Activated gamma-delta T cell treated with anti-CD3 and anti-CD28 coated beads, Interleukin-2, amount 50 U/mL, for 16 hours (primary cell): ENCODE results near the gene BRF1.
"Not testable (repeated sequence)": the region's sequence is repeated elsewhere in the genome, so short reads cannot be mapped to it uniquely, and the experiment has no call there.

Source experiments
- DNase-seq: peaks from one replicate; pipeline ENCODE4 v3.0.0-alpha.2; 2020; ENCODE audit warnings: low read depth

The BRF1 gene

GRCh38 chr14:105332350-105332874 lies 31.6 kb upstream of the BRF1 start:
- no peak for DNase-seq

DNA sequence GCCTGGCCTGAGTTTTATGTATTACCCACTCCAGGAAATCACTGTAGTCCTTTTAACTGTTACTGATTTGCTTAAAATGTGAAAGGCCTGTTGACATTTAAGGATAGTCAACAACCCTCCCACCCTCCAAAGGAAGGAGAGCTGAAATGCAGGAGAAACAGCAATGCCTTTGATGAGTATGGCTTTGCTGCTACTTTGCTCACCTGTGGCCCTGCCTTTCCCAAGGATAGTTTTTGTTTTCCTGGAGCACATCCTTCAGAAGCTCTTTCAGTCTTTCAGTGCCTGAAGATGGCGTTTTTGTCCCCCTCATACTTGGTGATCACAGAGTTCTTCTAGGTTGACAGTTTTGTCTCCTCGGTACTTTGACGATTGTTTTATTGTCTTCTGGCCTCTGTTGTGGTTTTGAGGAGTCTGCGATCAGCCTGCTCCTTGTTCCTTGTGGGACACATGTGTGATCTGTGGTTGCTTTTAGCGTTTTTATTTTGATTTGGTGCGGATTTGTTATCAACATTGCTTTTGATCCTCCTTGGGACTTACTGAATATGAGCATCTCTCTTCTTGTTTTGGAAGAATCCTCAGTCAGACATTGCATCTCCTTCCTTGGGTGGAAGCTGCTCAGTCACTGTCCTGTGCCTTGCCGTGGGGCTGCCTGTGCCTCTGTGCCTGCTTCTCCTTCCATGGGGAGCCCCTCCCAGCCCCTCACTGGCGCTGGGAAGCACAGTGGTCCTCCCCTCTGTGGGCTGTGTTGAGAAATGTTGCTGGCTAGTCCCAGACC lies 31.0 kb upstream of the BRF1 start:
- DNase-seq = no peak

DNA sequence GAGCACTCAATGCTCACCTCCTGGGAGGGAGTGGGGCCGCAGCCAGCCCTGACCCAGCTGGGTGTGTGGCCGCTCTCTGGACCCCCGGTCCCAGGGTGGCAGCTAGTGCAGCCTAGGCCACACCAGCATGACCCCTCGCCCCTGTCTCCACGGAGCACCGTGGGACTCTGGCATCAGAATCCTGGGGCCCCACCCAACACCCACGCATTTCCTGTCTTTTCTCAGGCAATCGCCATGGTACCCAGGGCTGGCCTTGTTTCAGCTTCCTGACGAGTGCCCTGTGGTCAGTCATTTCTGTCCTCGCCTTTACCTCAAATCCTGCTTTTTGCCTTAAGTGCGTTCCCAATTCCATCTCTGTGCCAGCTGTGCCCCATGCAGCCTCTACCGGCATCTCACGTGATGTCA lies 29.7 kb upstream of the BRF1 start:
- DNase-seq = no peak

- no peak for DNase-seq
Observed at GRCh38 chr14:105329411-105330150, 28.8 kb upstream of the BRF1 start.

- DNase-seq = no peak
Observed at GRCh38 chr14:105328678-105329390, 28.0 kb upstream of the BRF1 start.

GRCh38 chr14:105328070-105328677 lies 27.4 kb upstream of the BRF1 start:
- DNase-seq = no peak

- DNase-seq = not testable (repeated sequence)
Observed at GRCh38 chr14:105327695-105328045, 26.9 kb upstream of the BRF1 start.

DNA sequence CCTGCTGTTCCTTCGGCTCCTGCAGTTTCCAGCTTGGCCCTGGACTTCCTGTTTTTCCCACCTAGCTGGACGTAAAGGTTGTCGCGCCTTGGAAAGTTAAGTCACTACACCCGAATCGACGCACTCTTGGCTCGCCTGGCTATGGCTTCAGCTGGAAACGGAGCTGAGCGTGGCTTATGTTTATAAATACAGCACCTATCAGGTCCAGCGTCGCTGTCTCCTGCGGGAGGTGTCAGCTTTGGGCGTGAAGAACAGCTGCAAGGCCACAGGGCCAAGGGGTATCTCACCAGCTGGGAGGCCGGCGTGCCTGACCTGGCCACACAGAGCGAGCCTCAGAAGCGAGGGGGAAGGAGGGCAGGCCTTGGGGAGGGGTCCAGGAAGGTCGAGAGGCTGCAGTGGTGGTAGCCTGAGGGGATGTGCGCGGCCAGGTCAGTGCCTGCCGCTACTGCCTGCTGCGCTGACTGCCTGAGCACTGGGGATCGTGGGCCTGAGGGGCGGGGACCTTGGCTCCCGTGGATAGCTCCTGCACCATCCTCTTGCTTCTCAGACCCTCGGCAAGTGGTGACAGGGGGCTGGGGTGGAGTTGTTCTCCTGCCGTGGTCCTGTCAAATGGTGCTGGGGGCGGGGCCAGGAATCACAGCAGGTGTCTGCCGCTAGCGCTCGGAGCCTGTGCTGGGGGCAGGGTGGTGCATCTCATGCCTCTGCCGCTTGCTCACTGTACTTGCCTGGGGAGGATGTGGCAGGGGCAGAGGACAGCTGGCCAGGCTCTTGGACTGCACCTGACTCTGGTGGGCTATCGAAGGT lies 26.3 kb upstream of the BRF1 start:
- no peak for DNase-seq

DNA sequence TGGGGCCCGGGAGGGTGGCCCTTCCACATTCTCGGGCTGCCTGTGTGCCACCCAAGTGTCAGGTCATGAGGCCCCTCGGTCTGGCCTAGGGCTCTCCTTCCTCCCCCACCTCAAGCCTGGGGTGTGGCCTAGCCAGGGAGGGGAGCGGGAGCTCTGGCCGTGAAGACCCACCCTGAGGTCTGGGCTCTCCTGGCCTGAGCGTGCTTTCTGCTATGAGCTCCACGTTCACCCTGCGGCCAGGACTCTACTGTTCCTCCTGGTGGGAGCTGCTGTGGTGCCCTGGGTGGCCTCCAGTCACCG lies 25.7 kb upstream of the BRF1 start:
- no peak for DNase-seq

- no peak for DNase-seq
Observed at GRCh38 chr14:105325716-105326567, 25.1 kb upstream of the BRF1 start.

DNA sequence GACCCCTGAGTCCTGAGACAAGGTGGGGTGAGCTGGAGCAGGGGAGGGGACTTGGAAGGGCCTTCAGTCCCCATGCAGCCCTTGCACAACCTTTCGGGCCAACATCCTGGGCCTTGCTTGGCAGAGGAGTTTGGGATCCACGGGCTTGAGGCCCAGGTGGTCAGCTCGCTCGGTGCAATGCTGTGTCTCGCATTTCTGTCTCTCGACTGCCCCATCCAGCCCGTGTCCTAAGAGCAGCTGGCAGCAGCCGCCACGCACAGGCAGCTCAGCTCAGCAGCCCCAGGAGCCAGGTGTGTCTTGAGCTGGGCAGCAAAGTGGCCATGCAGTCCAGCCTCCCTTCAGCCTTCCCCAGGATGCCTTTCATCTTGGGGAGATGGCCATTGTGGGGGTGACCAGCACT lies 24.5 kb upstream of the BRF1 start:
- DNase-seq = no peak

DNA sequence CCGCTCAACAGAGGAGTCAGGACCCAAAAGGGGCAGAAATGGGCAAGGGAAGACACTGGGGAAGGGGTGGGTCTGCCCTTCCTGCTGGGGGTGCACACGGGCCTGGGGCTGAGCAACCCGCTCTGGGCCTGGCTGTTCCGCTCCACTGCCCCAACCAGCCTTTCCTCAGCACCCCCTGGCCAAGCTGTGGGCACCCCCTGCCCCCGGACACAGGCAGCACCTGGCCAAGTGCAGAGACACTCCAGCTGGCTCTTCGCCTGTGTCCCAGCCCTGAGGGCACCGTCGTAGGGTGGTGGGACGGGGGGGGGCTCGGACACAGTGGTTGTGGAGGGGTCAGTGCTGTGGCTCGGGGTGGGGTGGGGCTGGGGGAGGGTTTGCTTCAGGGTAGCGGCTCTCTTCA lies 24.1 kb upstream of the BRF1 start:
- no peak for DNase-seq

GRCh38 chr14:105324080-105324778 lies 23.4 kb upstream of the BRF1 start:
- no peak for DNase-seq

GRCh38 chr14:105323663-105324062 lies 22.9 kb upstream of the BRF1 start:
- DNase-seq = no peak

- no peak for DNase-seq
Observed at GRCh38 chr14:105322791-105323556, 22.2 kb upstream of the BRF1 start.

- DNase-seq = no peak
Observed at GRCh38 chr14:105317546-105317945, 16.7 kb upstream of the BRF1 start.

- no peak for DNase-seq
Observed at GRCh38 chr14:105316968-105317510, 16.2 kb upstream of the BRF1 start.

GRCh38 chr14:105316577-105316941 lies 15.8 kb upstream of the BRF1 start:
- DNase-seq = no peak

DNA sequence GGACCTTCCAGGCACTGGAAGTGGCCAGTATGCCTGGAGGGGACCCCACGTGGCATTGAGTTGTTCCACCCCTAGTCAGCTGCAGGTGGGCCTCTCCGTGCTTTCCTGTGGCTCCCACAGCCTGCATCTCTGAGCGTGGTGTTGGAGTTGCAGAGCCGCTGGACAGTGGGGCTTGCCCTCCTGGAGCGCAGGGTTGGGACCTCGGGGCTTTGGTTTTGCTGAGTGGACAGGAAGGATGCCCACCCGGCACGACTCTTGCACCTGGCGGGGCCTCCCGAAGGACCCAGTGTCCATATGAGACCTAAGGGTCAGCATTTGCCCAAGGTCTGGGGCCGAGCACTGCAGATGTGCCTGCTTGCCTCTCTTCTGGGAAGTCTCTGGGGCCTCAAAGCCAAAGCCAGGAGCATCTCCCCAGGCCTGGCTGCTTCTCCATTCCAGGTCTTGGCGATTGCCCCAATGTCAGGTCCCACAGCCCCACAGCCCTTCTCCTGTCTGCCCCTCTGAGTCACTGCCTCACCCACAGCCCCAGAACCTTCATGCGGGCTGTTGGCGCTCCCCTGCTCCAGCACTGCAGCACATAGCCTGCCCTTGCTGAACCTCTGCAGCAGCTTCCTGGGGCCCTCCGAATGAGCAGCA lies 15.3 kb upstream of the BRF1 start:
- no peak for DNase-seq
